ENCODE data around the gene S100A7.

S100A7 gene

GRCh38 chr1:153460551-153460950, at the start of gene S100A7:
TSS of gene S100A7 (minus strand) at chr1:153460651. CDS start at chr1:153459013, 1,638 bp downstream.
- in situ Hi-C loops (cut with HindIII; ENCODE audit: low sequenced_read_pairs) = loop anchor here (10.0 kb wide), 1 partner anchor 106 kb away; the partner anchor contains the start of gene S100A9

DNA sequence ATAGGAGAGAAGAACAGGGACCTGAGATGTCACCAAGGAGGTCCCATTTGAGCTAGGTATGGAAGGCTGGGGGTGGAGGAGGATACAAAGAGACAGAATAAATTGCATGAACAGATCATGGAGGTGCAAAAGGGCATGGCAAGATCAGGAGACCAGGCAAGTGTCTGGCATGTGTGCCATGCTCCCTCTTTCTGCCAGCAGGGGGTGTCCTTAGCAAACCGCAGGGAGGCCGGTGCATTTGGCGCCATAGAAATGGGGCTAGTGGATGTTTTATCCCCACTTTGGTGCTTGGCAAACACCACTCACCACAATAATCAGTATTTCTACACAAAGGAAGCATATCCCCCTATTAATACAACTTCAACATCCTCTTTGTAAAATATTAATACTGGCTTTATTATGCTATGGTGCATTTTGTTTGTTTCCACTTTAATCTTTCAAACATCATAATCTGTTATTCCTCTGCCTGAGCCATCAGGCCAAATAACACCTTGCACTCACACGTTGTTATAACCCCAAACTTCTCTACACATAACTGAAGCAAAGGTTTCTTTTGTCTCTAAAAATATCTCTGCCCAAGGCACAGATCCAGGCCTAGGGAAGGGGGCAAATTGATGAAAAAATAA, 49.4 kb upstream of the S100A7 start:
- in situ Hi-C loops (cut with HindIII; ENCODE audit: low sequenced_read_pairs) = loop anchor here (10.0 kb wide), 1 partner anchor 65 kb away; no protein-coding TSS in a partner anchor

- in situ Hi-C loops (cut with HindIII; ENCODE audit: low sequenced_read_pairs) = loop anchor here (10.0 kb wide), 1 partner anchor 66 kb away; no protein-coding TSS in a partner anchor
These were observed 48.6 kb upstream of the S100A7 start for GRCh38 chr1:153509036-153509435.

DNA sequence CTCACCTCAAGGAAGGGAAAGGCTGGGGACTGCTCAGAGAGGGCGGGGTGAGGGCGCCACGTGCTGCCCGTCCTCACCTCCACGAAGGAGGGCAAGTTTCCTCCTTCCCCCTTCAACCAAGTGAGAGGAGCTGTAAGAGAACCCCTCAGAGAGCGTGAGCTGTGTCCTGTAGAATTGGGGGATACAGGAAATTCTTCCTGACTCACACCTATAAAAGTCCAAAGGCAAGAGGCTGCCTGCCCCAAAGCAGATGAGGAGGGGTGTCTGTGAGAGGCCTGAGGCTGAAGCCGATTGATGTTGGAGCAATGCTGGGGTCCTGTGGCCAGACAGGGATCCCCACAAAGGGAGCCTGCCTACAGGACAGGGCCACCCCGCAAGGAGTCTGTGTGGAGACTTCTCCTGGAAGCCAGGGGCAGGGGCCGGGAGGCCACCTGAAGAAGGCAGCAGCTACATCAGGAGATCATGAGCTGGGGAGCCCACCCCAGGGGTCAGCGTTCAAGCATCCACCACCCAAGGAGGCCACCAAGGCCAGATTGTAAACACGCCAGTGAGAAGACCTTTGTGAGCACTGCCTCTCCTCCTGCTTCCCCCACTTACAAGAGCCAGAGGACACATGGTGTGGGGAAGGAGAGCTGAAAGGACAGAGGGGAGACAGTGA, 47.6 kb upstream of the S100A7 start:
- in situ Hi-C loops (cut with HindIII; ENCODE audit: low sequenced_read_pairs) = loop anchor here (10.0 kb wide), 1 partner anchor 67 kb away; no protein-coding TSS in a partner anchor

DNA sequence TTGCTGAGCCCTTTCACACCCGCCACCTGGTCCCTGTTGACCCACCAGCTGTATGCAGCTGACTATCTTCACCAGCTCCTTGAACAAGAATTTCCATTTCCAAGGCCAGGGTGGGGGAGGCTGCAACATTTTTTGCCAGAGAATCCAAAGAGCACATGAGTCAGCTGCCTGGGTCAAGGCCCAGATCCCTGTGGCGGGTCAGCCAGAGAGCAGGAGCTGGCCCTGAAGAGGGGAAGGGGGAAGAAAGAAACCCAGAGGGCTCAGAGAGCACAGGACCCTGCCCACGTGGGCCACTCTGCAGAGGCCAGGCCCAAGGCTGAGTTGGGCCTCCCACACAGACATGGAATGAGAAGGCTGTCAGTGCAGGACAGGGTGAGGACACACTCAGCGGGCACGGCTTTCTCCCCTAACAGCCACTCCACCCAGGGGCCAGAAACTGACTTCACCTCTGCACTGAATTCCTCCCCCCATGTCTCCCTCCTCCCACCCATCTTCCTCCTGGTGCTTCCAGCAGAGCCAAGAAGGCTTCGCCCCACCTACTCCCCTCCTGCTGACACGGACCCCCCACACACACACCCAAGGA, 46.5 kb upstream of the S100A7 start:
- in situ Hi-C loops (cut with HindIII; ENCODE audit: low sequenced_read_pairs) = loop anchor here (10.0 kb wide), 1 partner anchor 68 kb away; no protein-coding TSS in a partner anchor

DNA sequence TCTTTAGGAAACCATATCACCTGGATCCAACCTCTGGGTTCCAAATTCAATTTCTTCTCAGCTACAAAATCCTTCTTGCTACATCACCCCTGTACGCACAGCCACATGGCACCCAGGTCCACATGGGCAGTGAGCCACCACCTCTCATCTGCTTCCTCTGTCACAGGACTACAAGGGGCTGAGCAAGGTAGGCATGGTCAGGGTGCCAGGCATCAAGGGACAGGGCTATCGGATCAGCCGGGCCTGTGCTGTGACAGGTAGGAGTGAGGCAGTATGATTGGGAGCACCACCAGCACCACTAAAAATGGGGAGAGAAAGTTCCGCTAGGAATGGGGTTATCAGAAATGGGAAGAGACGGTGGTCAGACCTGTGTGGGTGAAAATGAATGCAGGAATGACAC, 45.9 kb upstream of the S100A7 start:
- in situ Hi-C loops (cut with HindIII; ENCODE audit: low sequenced_read_pairs) = loop anchor here (10.0 kb wide), 1 partner anchor 68 kb away; no protein-coding TSS in a partner anchor

GRCh38 chr1:153505576-153505975, 45.1 kb upstream of the S100A7 start:
- in situ Hi-C loops (cut with HindIII; ENCODE audit: low sequenced_read_pairs) = loop anchor here (10.0 kb wide), 1 partner anchor 69 kb away; no protein-coding TSS in a partner anchor

GRCh38 chr1:153503766-153504165, 43.3 kb upstream of the S100A7 start:
- in situ Hi-C loops (cut with HindIII; ENCODE audit: low sequenced_read_pairs) = loop anchor here (10.0 kb wide), 1 partner anchor 71 kb away; no protein-coding TSS in a partner anchor

DNA sequence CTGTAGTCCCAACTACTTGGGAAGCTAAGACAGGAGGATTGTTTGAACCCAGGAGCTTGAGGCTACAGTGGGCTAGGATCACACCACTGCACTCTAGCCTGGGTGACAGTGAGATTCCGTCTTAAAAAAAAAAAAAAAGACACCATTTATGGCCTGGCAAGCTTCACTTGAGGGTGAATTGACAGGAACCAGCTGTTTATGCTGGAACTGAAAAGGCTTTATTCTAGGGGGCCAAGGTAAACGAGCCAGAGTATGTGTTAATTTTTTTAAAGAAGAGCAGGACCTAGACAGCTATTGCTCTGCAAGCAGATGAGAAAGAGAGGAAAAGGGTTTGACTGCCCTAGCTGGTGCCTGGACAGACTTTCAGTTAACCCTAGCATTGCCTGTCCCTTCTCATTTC, 38.3 kb upstream of the S100A7 start:
- in situ Hi-C loops (cut with HindIII; ENCODE audit: low sequenced_read_pairs) = no loop called here

- in situ Hi-C loops (cut with HindIII; ENCODE audit: low sequenced_read_pairs) = no loop called here
These were observed 35.1 kb upstream of the S100A7 start for GRCh38 chr1:153495536-153495935.

- in situ Hi-C loops (cut with HindIII; ENCODE audit: low sequenced_read_pairs) = loop anchor here (5.0 kb wide), 1 partner anchor 138 kb away; the partner anchor contains the start of gene S100A9
These were observed 34.6 kb upstream of the S100A7 start for GRCh38 chr1:153494976-153495535.

DNA sequence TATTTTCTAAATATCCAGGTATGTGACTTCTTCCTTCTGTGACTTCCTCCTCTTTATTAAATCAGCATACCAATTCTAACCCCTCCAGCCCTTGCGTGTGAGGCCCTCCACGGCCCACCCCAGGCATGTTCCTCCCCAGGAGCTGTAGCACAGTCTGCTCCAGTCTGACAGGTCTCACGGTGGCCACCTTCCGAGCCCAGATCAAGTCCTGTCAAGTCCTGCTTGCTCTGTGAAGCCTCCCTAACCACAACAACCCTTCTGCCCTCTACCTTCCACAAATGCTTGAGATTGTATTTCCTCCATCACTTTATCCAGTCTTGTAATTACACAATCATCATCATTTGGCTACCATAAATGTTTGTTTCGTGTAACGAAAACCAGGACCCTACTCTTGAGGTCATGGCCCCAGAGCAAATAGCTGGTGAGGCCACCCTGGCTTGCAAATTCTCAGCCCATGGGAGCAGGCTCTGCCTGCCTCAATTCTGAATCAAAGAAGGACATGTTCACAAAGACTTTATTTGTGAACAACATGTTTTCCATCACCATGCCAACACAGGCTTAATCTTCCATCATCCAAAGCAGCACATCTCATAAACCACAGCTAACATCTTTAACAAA, 33.0 kb upstream of the S100A7 start:
- in situ Hi-C loops (cut with HindIII; ENCODE audit: low sequenced_read_pairs) = loop anchor here (5.0 kb wide), 1 partner anchor 136 kb away; the partner anchor contains the start of gene S100A9

DNA sequence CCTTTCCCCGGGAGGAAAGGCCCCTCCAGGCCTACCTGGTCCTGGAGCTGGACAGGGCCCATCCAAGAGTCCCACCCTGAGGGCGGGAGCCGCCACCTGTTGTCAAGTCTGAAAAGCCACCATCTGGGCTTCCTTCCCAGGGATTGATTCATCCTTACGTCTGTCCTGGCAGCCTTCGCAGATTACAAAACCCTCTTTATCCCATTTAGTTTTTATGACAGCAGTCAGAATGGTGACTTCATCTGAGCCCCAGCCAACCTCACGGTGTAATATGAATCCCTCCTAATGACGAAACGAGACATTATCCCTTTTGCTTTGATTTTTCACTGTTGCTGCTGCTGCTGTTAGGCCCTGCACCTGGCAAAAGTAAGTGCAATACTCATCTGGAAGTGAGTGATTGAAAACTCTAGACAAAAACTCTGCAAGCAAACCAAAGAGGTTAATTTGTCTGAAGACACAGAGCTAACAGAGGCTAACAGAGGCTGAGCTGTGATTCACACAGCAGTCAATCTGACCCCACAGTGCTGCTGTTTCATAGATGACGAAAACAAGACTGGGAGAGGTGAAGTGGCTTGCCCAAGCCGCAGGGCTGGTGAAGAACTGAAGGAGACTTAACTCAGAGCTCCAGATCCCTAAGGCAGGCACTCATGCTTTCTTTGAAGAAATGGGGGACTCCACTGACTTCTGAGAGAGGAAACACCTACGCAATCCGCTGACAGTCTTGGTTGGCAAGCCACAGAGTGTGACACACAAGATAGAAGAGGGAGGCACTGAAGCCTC, 30.0 kb upstream of the S100A7 start:
- in situ Hi-C loops (cut with HindIII; ENCODE audit: low sequenced_read_pairs) = loop anchor here (5.0 kb wide), 1 partner anchor 133 kb away; the partner anchor contains the start of gene S100A9

DNA sequence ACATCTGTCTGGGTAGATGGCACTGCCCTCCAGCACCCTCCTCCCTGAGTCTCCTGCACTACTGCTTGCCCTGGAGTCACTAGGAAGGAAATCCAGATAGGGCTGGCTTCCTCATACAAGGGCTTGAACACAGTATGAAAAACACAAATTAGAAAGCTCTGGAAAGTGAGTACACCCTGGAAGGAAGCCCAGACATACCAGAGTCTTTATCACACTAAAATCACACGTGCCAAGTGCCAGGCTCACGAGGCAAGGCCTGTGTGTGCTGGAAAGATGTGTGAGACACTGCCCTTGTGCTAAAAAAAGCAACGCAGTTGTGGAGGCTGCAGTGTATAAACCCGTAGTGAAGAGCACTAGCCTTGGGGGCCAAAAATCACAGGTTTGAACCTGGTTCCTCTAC, 28.3 kb upstream of the S100A7 start:
- in situ Hi-C loops (cut with HindIII; ENCODE audit: low sequenced_read_pairs) = no loop called here

- in situ Hi-C loops (cut with HindIII; ENCODE audit: low sequenced_read_pairs) = no loop called here
These were observed 27.3 kb upstream of the S100A7 start for GRCh38 chr1:153487707-153488106.

DNA sequence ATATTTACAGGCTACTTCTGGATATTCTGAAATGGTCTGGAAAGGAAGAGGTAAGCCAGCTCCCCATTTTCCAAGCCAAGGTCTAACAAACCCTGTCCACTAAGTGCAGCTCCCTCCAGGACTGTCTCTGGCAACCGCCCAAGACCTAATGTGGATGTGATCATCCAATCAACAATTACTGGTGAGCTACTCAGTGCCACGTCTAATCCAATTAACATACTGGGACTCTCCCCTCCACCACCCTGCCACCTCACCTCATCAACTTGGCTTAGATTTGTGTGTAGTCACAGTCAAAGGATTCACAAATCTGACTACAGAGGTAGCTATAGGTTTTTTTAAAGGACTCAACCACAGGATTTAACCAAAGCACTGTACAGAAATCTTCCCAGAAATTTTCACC, 25.4 kb upstream of the S100A7 start:
- in situ Hi-C loops (cut with HindIII; ENCODE audit: low sequenced_read_pairs) = no loop called here

DNA sequence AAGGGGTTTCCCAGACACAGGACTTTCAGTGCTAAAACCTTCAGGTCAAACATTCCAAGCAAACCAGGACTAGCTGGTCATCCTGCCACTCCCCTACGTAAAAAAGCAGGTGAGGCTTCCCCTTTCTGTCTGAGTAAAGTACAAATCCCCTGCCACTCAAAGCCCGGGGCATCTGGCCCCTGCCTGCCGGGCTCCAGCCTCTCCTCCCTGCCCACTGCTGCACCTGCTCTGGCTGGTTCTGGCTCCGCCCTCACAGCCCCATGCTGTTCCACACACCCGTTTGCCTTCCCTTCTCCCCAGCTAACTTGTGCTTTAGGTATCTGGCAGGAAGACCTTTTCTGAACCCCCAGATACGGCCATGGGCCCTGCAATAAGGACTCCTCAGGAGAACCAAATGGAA, 23.3 kb upstream of the S100A7 start:
- in situ Hi-C loops (cut with HindIII; ENCODE audit: low sequenced_read_pairs) = no loop called here

- in situ Hi-C loops (cut with HindIII; ENCODE audit: low sequenced_read_pairs) = no loop called here
These were observed 20.7 kb upstream of the S100A7 start for GRCh38 chr1:153481124-153481523.

GRCh38 chr1:153478692-153479618, 18.5 kb upstream of the S100A7 start:
- in situ Hi-C loops (cut with HindIII; ENCODE audit: low sequenced_read_pairs) = no loop called here

Data from endothelial cell of hepatic sinusoid (primary cell).